AG09309 (cell line): ENCODE data around the gene SPNS2.

Experiments used
- DNase-seq: peaks from one replicate; pipeline ENCODE4 v3.0.0-alpha.2; 2010; ENCODE audit warnings: low read depth
- H3K4me3 ChIP-seq: 2 replicates; pipeline ENCODE4 v1.5.1; 2011; ENCODE audit warnings: mild to moderate bottlenecking, low read depth, low read length, moderate library complexity; ENCODE audit not compliant: control insufficient read depth
- CTCF ChIP-seq: IDR thresholded peaks from 2 replicates; pipeline ENCODE4 v1.5.1; 2011; ENCODE audit warnings: mild to moderate bottlenecking, low read depth, low read length, inconsistent platforms; ENCODE audit not compliant: insufficient read depth, control insufficient read depth; ENCODE audit errors: missing control alignments

SPNS2 gene

GRCh38 chr17:4551796-4552525 is 53.3 kb downstream of the SPNS2 start:
- H3K4me3 ChIP-seq, result no peak overlapping the region
- no peak for TF ChIP-seq CTCF
- DNase-seq, result no peak

GRCh38 chr17:4553669-4554068 is 55.0 kb downstream of the SPNS2 start:
- TF ChIP-seq CTCF, result no peak
- H3K4me3 ChIP-seq, result peak overlapping the region; percentile 93
- no peak for DNase-seq

- no peak for DNase-seq
- TF ChIP-seq CTCF, result no peak
- peak overlapping the region; percentile 93 for H3K4me3 ChIP-seq
Measured at GRCh38 chr17:4554441-4554996, 55.8 kb downstream of the SPNS2 start.

GRCh38 chr17:4554997-4555799 is 56.5 kb downstream of the SPNS2 start, which contains the start of gene MYBBP1A:
Gene MYBBP1A (minus strand): TSS chr17:4555384. CDS start chr17:4555324, 60 bp downstream.
- peak; percentile 60 for DNase-seq
- H3K4me3 ChIP-seq, result peak within 1 kb of the TSS; percentile 93
- TF ChIP-seq CTCF, result peak; percentile 42

GRCh38 chr17:4555873-4556759 is 57.4 kb downstream of the SPNS2 start:
- no peak for TF ChIP-seq CTCF
- peak overlapping the region; percentile 93 for H3K4me3 ChIP-seq
- DNase-seq, result no peak

GRCh38 chr17:4556996-4557395 is 58.3 kb downstream of the SPNS2 start:
- no peak for TF ChIP-seq CTCF
- DNase-seq, result no peak
- no peak overlapping the region for H3K4me3 ChIP-seq
